BE2C (cell line): ENCODE results near the gene RBM20.

Experiments
- DNase-seq: peaks from one replicate; pipeline ENCODE4 v3.0.0-alpha.2; 2020
- H3K27me3 ChIP-seq: fragments of 250-450 bp; sonication (Bioruptor Pico); 2 replicates; pipeline ENCODE4 v1.5.1; 2020; ENCODE audit warnings: mild to moderate bottlenecking
- H3K36me3 ChIP-seq: fragments of 250-450 bp; sonication (Bioruptor Pico); 2 replicates; pipeline ENCODE4 v1.5.1; 2020; ENCODE audit warnings: mild to moderate bottlenecking
- H3K4me1 ChIP-seq: fragments of 250-450 bp; sonication (Bioruptor Pico); 2 replicates; pipeline ENCODE4 v1.5.1; 2020
- H3K4me3 ChIP-seq: 2 replicates; pipeline ENCODE4 v1.5.1; 2011; ENCODE audit warnings: low read depth, low read length
- H3K9me3 ChIP-seq: fragments of 250-450 bp; sonication (Bioruptor Pico); 2 replicates; pipeline ENCODE4 v1.5.1; 2020
- CTCF ChIP-seq: IDR thresholded peaks from 2 replicates; pipeline ENCODE4 v1.5.1; 2012; ENCODE audit warnings: mild to moderate bottlenecking, low read depth, low read length

The RBM20 gene

DNA sequence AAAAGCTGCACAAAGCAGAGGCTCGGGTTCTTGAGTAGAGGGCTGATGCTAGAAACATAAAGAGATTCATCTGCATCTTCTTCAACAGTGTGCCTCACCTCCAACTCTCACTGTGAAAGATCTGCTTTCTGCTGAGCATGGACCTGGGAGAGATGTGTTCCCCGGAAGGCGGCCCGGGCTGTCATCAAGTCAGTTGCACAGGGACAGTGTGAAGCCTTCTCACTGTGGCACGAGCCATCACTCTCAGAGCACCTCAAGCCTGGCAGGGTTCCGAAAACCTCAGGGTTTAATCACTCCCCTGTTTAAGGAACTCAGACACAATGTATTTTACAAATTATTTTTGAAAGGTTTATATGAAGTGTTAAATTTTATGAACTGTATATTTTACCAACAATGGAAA, 98.7 kb downstream of the RBM20 start:
- Histone ChIP-seq H3K9me3 (no peaks in the 10 kb centered on the region), H3K4me3 (no peak overlapping the region), H3K36me3 (no peaks in the 10 kb centered on the region; the same call in 1 of the 2 replicates), H3K4me1 (peaks cover 10% of the 10 kb centered on the region), H3K27me3 (no peaks in the 10 kb centered on the region)
- TF ChIP-seq CTCF = no peak
- DNase-seq = no peak

- Histone ChIP-seq H3K4me3 (no peak overlapping the region), H3K36me3 (no peaks in the 10 kb centered on the region; the same call in 1 of the 2 replicates), H3K27me3 (no peaks in the 10 kb centered on the region), H3K9me3 (no peaks in the 10 kb centered on the region), H3K4me1 (peaks cover 10% of the 10 kb centered on the region)
- no peak for DNase-seq
- no peak for TF ChIP-seq CTCF
Observed at GRCh38 chr10:110744782-110745181, 100.6 kb downstream of the RBM20 start.

DNA sequence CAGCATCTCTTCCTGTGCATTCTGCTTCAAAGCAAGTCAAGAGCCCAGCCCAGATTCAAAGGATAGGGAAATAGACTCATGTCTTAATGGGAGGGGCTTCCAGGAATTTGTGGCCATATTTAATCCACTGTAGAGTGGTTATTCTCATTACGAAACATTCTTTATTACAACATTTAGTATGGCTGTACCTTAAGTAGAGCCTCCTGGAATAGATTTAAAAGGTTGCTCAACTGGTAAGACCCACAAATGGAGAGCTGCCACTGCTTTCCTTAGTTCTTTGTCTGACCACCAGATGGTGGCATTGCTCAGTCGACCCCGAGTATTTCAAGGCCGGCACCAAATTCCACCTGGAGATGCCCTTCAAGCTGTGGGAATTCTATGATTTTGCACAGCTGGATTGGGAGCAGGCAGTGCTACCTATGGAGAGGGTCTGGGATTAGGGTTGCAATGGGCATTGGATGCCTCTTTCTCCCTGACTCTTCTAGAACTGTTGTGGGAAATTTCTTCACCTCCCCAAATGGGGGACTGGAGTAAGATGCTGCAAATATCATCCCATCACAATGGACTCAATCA, 102.2 kb downstream of the RBM20 start:
- TF ChIP-seq CTCF = peak; percentile 79
- H3K4me3 ChIP-seq = no peak overlapping the region
- no peaks in the 10 kb centered on the region; the same call in 1 of the 2 replicates for H3K36me3 ChIP-seq
- peaks cover 10% of the 10 kb centered on the region for H3K4me1 ChIP-seq
- H3K9me3 ChIP-seq = no peaks in the 10 kb centered on the region
- no peaks in the 10 kb centered on the region for H3K27me3 ChIP-seq
- peak; percentile 67 for DNase-seq

DNA sequence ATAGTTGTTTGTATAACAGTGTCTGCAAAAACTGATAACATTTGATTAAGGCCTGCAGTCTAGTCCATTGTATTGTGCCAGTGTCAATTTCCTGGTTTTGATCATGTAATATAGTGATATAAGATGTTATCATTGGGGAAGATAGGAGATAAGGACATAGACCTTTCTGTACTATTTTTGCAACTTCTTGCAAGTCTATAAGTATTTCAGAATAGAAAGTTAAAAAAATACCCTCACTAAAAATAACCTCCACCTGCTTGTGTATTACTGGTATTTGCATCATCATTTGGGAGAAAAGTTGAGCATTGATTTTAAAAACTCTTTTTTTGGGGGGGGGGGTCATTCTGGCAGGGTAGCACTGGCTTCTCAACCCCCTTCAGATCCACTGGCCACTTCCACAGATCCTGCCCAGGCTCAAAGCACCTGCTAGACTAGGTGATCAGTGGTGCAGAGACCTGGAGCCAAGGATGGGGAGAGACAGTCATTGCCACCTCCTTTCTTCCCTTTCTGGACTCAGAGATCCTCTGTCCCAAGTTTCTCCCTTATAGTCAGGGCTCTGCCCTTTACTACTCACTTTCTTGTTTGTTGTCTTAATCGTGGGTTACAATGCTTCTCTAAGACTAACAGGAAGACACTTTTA, 103.0 kb downstream of the RBM20 start:
- Histone ChIP-seq H3K36me3 (no peaks in the 10 kb centered on the region; the same call in 1 of the 2 replicates), H3K27me3 (no peaks in the 10 kb centered on the region), H3K4me1 (peaks cover 12% of the 10 kb centered on the region), H3K4me3 (no peak overlapping the region), H3K9me3 (no peaks in the 10 kb centered on the region)
- TF ChIP-seq CTCF = no peak
- no peak for DNase-seq

GRCh38 chr10:110747609-110748464, 103.7 kb downstream of the RBM20 start:
- Histone ChIP-seq H3K4me3 (no peak overlapping the region), H3K27me3 (no peaks in the 10 kb centered on the region), H3K4me1 (peaks cover 12% of the 10 kb centered on the region), H3K9me3 (no peaks in the 10 kb centered on the region), H3K36me3 (no peaks in the 10 kb centered on the region; the same call in 1 of the 2 replicates)
- TF ChIP-seq CTCF = no peak
- no peak for DNase-seq
